Left forelimb (tissue), 1 donor: ENCODE measurements around the gene NUP37.
A peak's percentile ranks its signal among the peaks of the same experiment; 100 is the strongest.
"Not testable (repeated sequence)": the region's sequence is repeated elsewhere in the genome, so short reads cannot be mapped to it uniquely, and the experiment has no call there.

ENCODE experiments used
- DNase-seq: peaks from one replicate; pipeline ENCODE4 v3.0.0-alpha.2; 2018; ENCODE audit warnings: low spot score

NUP37 gene

DNA sequence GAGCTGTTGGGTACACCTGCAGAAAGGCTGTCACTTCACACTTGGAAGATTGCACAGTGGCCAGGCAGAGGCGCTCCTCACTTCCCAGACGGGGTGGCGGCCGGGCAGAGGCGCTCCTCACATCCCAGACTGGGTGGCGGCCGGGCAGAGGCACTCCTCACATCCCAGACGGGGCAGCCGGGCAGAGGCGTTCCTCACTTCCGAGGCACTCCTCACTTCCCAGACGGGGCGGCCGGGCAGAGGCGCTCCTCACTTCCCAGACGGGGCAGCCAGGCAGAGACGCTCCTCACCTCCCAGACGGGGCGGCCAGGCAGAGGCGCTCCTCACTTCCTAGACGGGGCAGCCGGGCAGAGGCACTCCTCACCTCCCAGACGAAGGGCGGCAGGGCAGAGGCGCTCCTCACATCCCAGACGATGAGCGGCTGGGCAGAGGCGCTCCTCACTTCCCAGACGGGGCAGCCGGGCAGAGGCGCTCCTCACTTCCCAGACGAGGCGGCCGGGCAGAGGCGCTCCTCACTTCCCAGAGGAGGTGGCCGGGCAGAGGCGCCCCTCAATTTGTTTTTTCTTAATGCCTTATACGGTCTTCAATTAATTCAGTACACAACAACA, 30.6 kb downstream of the NUP37 start:
- DNase-seq, result not testable (repeated sequence)

DNA sequence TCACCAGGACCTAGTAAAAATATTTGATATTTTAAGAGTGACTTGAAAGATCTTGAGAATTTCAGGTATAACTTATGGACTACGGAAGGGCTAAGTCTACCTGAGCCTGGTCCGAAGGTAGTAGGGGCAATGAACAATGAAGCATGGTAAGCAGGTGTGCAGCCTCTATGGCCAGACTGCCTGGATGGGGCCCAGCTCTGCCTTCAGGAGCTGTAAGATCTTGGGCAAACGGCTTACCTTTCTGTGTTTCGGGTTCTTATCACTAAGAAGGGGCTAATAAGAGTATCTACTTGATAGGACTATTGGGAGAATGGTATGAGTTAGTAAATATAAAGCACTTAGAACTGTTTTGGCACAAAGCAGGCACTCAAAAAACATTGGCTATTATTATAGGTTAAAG, 39.1 kb downstream of the NUP37 start:
- no peak for DNase-seq

DNA sequence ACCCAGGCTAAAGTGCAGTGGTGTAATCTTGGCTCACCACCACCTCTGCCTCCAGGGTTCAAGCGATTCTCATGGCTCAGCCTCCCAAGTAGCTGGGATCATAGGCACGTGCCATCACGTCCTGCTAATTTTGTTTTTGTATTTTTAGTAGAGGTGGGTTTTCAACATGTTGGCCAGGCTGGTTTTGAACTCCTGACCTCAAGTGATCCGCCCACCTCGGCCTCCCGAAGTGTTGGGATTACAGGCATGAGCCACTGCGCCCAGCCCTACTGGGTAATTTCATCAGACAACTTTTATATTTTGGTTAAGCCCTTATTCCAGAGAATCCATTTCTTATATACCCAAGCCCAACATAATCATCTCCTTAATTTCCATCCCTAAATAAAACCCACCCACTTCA, 47.8 kb downstream of the NUP37 start:
- not testable (repeated sequence) for DNase-seq

DNA sequence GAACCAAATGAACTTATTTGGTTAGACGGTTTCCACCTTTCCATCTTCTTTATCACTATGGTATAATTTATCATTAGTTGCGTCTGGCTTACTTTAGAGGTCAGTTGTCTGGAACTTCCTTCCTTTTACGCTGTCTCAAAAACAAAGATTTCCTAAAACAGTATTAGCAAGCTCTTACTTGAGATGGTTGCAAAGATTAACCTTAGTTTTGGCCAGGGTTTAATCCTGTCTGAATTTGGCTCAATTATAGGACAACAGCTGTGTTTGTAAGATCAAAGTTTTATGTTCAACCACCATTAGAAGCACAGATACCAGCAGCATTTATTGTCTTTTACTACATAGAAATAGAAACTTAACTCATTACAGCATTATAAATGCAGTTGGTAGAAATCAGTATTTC, 50.2 kb downstream of the NUP37 start:
- no peak for DNase-seq

DNA sequence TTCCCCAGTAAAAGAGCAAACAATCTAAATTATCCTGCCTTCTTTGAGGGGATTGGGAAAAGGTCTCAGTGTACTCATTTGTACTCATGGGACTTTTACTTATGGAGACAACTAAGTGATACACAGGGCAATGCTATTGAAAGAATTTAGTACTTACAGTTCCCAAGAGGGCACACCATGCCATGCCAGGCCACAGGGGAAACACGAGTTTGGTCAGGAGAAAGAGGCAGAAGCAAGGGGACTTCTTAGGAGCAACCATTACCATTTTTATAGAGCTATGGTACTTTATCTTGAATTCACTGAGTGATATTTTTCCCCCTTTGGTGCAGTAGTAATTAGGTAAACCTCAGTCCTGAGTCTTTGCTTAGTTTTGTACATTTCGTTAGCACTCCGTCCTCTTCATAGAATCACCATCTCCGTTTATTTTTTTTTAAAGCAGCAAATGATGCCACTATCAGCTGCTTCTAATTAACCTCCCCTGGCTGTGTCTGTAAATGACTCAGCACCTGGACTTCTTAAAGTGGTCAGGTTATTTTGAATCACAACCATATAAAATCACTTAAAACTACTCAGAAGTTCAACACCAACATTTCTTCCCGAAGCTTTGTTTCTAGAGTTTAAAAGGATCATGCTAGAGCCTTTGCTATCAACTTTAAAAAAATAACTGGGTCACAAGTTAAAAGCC, 52.2 kb downstream of the NUP37 start:
- no peak for DNase-seq

DNA sequence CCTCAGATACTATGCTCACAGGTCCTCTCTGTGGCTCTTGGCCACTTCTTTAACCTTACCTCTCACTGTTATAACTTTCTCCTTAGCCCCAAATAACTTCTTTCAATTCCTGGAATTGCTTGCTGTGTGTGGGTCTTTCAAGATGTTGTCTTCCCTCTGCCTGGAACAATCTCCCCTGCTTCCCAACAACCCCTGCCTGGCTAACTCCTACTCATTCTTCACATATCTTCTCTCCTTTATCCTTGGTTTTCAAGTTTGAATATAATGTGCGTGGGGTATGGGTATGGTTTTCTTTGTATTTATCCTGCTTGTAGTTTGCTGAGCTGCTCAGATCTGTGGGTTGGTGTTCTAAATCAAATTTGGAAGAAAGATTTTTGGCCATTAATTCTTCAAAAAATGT, 55.4 kb downstream of the NUP37 start:
- no peak for DNase-seq

DNA sequence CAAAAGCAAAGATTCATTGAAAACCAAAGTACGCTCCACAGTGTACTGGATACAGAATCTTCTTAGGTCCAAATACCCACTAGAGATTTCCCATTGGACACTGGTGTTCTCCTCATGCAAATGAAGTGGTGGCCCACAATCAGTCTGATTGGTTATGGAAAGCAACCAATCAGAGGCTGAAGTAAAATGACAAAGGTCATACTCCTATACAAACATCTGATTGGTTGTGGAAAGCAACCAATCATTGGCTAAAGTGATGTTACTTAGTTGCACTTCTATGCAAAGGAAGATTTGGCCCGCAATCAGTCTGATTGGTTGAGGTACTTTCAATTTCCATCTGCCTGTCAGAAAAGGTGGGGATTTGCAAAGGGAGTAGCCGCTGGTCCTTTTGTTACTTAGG, 56.8 kb downstream of the NUP37 start:
- no peak for DNase-seq

DNA sequence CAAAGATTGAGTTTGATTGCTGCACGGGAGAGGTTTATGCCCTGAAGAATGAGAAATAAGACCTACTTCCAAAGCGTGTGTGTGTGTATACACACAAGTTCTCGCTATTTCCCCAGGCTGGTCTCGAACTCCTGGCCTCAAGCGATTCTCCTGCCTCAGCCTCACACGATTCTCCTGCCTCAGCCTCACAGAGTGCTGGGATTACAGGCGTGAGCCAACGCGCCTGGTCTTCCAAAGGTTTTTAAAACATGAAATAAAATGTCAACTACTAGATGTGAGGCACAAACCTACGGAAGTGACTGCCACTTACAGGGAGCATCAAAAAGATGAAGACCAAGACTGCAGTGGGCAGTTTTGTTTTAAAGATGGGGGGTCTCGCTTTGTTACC, 57.5 kb downstream of the NUP37 start:
- no peak for DNase-seq

DNA sequence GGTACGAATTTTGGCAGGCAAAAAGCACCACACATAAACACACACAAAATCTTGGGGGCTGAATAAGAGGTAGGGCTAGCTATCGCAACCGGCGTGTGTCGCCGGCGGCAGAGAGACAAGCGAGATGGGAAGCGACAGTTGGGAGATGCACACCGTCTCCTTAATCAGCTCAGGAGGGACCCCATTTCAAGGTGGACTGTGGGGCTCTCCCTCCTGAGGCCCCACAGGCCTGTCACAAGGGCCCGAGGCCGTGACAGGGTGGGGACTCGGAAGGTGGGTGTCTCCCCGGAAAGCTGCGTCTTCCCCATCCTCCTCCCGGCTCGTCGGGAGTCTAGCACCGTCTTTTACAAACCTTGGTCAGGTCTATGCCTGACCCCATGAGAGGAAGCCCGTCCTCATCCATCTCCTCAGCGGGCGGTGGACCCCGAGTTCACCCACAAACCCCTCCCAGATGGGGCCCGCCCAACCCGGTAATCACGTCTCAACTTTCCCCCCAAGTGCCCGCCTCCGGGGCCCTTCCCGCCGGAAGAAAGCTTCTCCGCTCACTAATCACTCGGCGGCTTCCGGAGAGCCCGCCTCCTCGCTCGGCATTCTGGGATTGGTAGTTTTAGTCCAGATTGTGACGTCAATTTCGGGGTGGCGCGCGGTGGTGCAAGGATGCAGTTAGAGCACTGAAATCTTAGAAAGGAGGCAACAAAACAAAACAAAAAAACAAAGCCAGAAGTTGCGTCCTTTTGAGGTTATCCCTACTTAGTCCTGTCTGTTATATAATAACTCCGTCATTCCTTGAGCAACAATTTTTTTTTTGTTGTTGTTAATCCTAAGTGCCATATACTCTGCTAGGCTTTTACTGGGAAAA, 58.1 kb downstream of the NUP37 start, which contains the start of gene WASHC3:
TSS of gene WASHC3 (minus strand) at position 432 of the 859 bp plus-strand sequence. CDS start at position 403, 29 bp downstream.
- DNase-seq, result peak; percentile 97

DNA sequence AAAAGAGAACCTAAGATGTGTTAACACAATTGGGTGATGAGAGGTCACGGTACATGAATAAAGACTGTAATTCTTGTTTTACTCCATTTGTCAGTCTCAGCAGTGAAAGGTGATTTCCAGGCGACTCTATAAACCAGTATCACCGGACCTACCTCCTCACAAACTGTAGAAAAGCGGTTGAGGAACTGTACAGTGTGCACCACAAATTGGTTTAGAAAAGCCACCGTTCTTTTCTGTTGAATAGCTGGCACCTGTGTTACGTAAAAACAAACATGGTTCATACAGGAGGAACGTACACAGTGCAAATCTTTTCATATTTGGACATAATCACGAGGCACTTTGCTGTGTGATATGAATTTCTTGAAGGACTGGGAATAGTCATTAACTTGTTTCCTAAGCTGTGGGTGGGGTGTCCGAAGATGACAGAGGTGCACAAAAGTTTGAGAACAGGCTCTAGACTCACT, 58.8 kb downstream of the NUP37 start:
- no peak for DNase-seq

DNA sequence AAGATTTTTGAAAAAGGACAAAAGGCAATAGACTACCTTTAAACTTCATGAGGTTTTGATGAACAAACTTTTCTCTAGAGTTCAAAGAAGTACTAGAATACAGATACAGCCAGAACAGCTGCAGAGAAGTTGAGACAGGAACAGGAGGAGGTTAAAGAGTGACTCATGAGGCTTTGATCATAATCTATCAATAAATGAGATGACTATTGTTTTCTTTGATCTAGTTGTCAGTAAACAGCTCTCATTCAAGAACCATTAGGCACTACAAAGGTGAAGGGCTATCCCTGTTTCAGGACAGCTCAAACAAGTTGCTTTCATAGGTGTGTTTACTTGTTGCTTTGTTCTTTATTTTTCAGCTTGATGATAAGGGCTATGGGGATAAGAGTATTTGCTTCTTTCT, 60.6 kb downstream of the NUP37 start:
- DNase-seq, result no peak

DNA sequence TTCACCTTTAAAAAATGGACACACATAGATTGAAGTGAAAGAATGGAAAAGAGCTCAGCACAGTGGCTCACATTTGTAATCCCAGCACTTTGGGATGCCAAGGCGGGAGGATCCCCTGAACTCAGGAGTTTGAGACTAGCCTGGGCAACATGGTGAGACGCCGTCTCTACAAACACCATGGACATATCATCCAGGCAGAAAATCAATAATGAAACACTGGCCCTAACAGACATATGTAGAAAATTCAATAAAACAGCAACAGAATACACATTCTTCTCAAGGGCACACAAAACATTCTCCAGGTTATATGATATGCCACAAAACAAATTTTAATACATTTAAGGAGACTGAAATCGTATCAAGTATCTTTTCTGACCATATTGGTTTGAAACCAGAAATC, 65.6 kb downstream of the NUP37 start:
- no peak for DNase-seq

DNA sequence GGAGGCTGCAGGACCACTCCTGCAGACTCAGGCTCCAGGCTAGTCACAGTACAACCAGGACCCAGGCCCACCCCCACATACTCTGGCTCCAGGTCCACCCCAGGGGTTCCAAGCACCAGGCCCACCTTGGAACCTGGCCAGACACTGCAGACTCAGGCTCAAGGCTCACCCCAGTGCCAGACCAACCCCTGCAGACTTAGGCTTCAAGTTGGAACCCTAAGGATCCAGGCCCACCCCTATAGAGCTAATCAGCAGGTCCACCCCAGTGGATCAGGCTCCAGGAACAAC, 66.9 kb downstream of the NUP37 start:
- DNase-seq, result no peak

DNA sequence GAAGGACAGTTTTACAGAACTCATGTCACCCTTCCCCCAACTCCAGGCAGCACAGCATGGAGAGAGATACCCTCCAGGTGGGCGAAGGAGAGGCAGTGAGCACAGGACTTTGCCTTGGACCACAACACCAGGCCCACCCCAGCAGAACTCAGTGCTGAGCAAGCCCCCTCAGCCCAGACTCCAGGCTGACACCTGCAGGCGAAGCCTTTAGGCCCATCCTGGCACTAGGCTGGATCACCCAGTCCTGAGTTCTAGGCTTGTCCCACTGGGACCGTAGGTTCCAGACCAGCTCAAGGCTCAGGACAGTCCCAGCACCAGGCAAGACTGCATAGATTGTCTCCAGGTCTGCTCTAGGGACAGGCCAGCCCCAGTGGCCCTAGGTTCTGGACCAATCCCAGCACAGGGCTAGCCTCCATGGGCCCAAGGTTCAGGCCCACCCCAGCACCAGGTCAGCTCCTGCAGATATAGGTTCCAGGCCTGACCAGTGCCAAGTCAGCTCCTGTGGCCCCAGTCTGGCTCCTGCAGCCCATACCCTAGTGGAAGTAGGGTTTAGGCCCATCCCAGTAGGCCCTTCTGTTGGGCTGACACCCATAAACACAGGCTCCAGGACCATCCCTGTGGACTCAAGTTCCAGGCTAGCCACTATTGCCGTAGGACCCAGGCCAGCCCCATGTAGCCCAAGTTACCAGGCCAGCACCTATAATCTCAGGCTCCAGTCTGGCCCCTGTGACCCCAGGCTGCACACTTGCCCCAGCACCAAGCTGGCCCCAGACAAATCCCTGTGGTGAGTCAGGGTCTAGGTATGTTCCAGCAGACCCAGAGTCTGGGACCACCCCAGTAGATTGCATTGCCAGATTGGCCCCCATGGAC, 67.5 kb downstream of the NUP37 start:
- DNase-seq, result no peak

DNA sequence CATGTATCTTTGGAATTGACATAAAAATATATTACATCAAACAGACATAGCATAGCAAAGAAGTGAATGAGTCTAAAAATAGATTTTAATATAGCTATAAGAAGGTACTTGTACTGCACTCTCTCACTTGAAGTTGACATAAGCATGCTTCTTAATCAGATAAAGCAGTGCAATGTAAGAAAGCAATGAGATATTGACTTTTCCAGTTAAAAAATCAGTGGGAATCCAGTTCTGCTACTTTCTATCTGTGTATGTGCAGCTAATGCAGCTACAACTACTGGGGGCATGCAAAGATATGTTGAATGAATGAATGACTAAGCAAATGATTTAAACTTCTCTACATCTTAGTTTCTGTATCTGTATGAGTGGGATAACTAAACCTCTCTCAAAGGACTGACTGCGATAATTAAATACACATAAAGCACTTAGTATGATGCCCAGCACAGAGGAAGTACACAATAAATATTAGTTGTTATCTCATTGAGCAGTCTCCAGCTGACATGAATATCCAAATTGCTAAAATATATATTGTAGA, 68.4 kb downstream of the NUP37 start:
- DNase-seq, result no peak

DNA sequence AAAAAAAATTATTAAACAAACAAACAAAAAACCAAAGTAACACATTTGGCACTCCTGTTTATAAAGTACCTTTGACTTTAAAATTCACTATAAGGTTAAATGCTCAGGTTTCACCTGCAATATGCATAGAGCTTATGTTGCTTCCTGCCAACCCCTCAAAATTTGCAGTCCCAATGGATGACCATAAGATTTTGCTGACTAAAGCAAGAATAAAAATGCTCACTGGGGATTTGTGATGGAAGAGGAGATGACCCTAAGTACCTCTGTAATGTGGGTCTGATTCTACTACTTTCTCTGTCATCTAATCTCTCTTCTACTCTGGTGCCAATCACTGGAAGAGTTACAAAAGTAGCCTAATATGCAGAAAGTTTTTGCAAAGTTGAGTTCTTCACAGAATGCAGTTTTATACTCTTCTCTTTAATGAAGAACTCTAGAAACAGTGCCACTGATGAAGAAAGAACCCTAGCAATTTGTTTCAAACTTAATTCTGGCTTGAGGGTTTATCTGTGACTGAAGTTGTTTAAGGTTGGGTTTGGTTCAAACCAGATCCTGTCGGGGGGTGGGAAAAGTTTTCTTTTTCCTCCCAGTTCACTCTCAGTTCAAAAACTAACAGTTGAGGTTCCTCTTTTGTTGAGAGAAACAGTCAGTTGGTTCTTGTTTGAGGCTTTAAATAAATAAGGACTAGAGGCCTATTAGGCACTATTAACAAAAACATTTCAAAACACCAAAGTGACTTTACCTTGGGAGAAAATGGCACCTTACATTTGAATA, 69.1 kb downstream of the NUP37 start:
- DNase-seq, result no peak

DNA sequence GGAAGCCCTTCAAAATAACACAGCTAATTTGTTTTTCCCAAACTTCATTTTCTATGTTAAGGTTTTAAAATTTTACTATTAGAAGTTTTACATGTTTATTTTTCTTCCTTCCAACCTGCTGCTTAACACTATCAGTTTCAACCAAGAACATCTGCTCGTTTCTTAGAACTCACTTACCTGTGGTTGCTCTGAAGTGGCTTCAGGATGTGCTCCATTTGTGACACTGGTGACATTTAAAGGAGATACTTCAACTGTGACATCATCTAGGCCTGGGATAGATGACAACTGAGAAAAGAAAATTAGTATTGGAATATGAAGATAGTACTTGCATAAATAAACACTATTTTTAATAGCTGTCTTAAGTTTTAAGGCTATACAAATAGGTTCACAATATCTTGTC, 76.0 kb downstream of the NUP37 start:
- no peak for DNase-seq

DNA sequence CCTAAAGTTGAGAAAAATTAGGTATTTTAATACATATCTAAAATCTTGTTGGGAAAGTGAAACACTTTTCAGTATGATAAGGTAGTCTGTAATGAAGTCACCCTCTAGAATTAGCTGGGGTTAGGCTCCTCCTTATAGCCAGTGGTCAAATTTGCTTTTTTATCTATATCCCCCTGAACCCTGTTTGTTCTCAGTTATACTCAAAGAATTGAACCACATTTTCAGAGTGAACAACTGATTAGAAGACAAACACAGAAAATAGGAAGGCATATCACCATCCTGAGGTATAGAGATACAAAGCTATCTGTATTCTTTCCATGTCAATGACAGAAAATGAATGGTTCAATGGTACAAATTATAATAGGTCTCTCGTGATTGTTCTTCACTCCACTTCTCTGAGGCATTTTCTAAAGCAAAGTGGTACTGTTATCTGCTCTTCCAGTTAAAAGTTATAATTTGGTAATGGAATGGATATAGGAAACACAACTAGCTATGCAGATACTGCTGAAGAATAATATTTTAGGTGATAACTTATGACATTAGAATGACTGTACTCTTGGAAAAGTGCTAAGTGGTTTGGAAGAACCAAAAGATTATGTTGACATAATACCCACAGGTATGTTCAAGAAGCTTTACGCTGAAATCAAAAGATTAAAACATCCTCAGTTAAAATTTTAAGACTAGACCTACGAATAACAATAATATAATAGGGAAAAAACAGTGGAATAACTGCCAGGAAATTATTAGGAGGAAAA, 85.7 kb downstream of the NUP37 start:
- no peak for DNase-seq

DNA sequence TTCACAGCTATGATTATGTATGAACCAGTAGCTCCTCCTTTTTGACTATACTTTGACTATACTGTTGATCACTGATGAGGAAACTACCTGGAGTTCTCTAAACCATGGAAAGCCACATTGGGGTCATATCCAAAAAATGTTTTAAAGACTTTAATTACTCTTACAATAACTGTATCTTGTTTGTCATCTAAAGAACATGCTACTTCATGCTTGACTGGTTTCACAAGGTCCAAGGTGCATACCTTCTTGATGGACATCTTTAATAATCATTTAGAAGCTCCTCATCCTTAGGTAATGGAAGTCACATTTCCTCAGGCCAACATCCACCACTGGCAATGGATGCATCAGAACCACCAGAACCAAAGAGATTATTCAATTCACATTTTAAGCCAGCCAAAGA, 88.1 kb downstream of the NUP37 start:
- DNase-seq, result no peak

DNA sequence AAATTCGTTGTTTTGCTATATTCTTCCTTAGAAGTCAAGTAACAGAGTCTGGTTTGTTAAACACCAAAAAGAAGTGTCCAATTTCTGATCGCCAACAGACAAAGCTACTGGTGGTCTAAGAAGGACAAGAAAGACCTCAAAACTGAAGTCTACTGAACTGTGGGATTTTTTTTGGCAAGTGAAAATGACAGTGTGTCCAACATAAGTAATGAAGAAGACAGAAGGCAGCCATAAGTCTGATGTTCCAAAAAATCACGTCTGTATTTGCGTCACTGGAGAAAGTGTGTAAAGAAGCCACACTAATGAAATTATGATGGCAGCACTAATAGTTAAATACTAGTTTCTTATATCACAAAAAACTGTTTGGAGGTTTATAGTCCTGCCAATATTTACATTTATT, 90.8 kb downstream of the NUP37 start:
- no peak for DNase-seq
